ENCODE data around the gene SPRED3.
A peak's percentile ranks its signal among the peaks of the same experiment; 100 is the strongest.

The SPRED3 gene

GRCh38 chr19:38386971-38387549 lies 1.4 kb upstream of the SPRED3 start:
- DNase-seq (ENCODE audit: insufficient read length, low spot score): no peak
- no peak for FAIRE-seq
- no peak for TF ChIP-seq CTCF (IDR thresholded peaks at IDR 0.05; ENCODE audit: insufficient read depth, missing control alignments)

- DNase-seq (ENCODE audit: insufficient read length, low spot score) (peak; percentile 97), FAIRE-seq (no peak)
- no peak for TF ChIP-seq CTCF (IDR thresholded peaks at IDR 0.05; ENCODE audit: insufficient read depth, missing control alignments)
Measured at GRCh38 chr19:38387550-38388348, 748 bp upstream of the SPRED3 start, which contains the start of gene GGN. Gene GGN (minus strand): TSS chr19:38388034. CDS start chr19:38387261, 773 bp downstream.

- FAIRE-seq: no peak
- no peak for TF ChIP-seq CTCF (IDR thresholded peaks at IDR 0.05; ENCODE audit: insufficient read depth, missing control alignments)
Measured at GRCh38 chr19:38389101-38389925, 816 bp downstream of the SPRED3 start.

GRCh38 chr19:38389957-38390924 lies 1.7 kb downstream of the SPRED3 start:
- TF ChIP-seq CTCF (IDR thresholded peaks at IDR 0.05; ENCODE audit: insufficient read depth, missing control alignments): no peak
- FAIRE-seq: no peak

More at GRCh38 chr19:38389101-38389925, 816 bp downstream of the SPRED3 start:
- DNase-seq (ENCODE audit: insufficient read length, low spot score): peak; percentile 67

GRCh38 chr19:38391911-38392464 lies 3.5 kb downstream of the SPRED3 start:
- TF ChIP-seq CTCF (IDR thresholded peaks at IDR 0.05; ENCODE audit: insufficient read depth, missing control alignments): no peak
- FAIRE-seq (no peak), DNase-seq (ENCODE audit: insufficient read length, low spot score) (no peak)

More at GRCh38 chr19:38389957-38390924, 1.7 kb downstream of the SPRED3 start:
- DNase-seq (ENCODE audit: insufficient read length, low spot score): no peak

GRCh38 chr19:38392707-38393308 lies 4.3 kb downstream of the SPRED3 start:
- no peak for TF ChIP-seq CTCF (IDR thresholded peaks at IDR 0.05; ENCODE audit: insufficient read depth, missing control alignments)
- no peak for FAIRE-seq
- no peak for DNase-seq (ENCODE audit: insufficient read length, low spot score)
